HepG2 (cell line): Measurements from ENCODE around the gene NEIL1. TPM values are rescaled to one million over a fixed set of nuclear protein-coding genes. Genes with fewer than 3 reads are reported as not detected.

ENCODE experiments used
- ARID5B ChIP-seq: IDR thresholded peaks from 2 replicates; pipeline ENCODE4 v1.4.0; 2020; ENCODE audit warnings: mild to moderate bottlenecking, missing genetic modification reagents
- DNMT1 ChIP-seq: sonication (generic); formaldehyde crosslinking; IDR thresholded peaks from 2 replicates; pipeline ENCODE4 v1.5.1; 2020; ENCODE audit warnings: mild to moderate bottlenecking, missing genetic modification reagents
- E2F1 ChIP-seq: sonication (generic); formaldehyde crosslinking; IDR thresholded peaks from 2 replicates; pipeline ENCODE4 v1.5.0; 2020; ENCODE audit warnings: missing genetic modification reagents
- HMG20A ChIP-seq: IDR thresholded peaks from 2 replicates; pipeline ENCODE4 v1.6.1; 2016; ENCODE audit warnings: borderline replicate concordance
- HNRNPUL1 ChIP-seq: fragments of 200-400 bp; formaldehyde crosslinking; IDR thresholded peaks from 2 replicates; pipeline ENCODE4 v1.6.1; 2017; ENCODE audit warnings: low read depth, mild to moderate bottlenecking, low read length, moderate library complexity
- IRF9 ChIP-seq: sonication (generic); formaldehyde crosslinking; IDR thresholded peaks from 2 replicates; pipeline ENCODE4 v1.8.0; 2022; ENCODE audit warnings: missing genetic modification reagents, mild to moderate bottlenecking, borderline replicate concordance
- MEIS1 ChIP-seq: sonication (generic); formaldehyde crosslinking; IDR thresholded peaks from 2 replicates; pipeline ENCODE4 v1.9.0; 2021; ENCODE audit warnings: mild to moderate bottlenecking, missing genetic modification reagents, moderate library complexity, borderline replicate concordance
- RXRA ChIP-seq: sonication (generic); formaldehyde crosslinking; IDR thresholded peaks from 2 replicates; pipeline ENCODE4 v1.5.1; 2020; ENCODE audit warnings: missing genetic modification reagents
- SIX4 ChIP-seq: sonication (generic); formaldehyde crosslinking; IDR thresholded peaks from 2 replicates; pipeline ENCODE4 v1.4.0; 2020; ENCODE audit warnings: missing genetic modification reagents
- SOX13 ChIP-seq, 3 experiments: fragments of 450-650 bp in 1 of 3; sonication (generic) in 1 of 3; formaldehyde crosslinking in 1 of 3; IDR thresholded peaks in 2 of 3; conservative IDR thresholded peaks in 1 of 3; 2 replicates each; pipeline versions ENCODE4 v1.5.0 to v1.6.1; 2016 to 2020; ENCODE audit warnings: antibody characterized with exemption in 1 of 3, mild to moderate bottlenecking in 1 of 3, missing compliant biosample characterization in 1 of 3, missing genetic modification reagents in 1 of 3, moderate library complexity in 1 of 3
- SRSF1 ChIP-seq: fragments of 200-400 bp; formaldehyde crosslinking; optimal IDR thresholded peaks from 2 replicates; pipeline ENCODE3; 2017; ENCODE audit warnings: mild to moderate bottlenecking, low read depth, low read length, moderate library complexity
- SUZ12 ChIP-seq: fragments of 150-350 bp; IDR thresholded peaks from 2 replicates; pipeline ENCODE4 v1.6.1; 2014; ENCODE audit warnings: low read depth, low read length
- TBX2 ChIP-seq: sonication (generic); formaldehyde crosslinking; IDR thresholded peaks from 2 replicates; pipeline ENCODE4 v1.5.0; 2020; ENCODE audit warnings: missing genetic modification reagents, mild to moderate bottlenecking, borderline replicate concordance
- ZFP62 ChIP-seq: sonication (generic); formaldehyde crosslinking; IDR thresholded peaks from 2 replicates; pipeline ENCODE4 v1.4.0; 2020; ENCODE audit warnings: missing genetic modification reagents
- ZFP90 ChIP-seq: sonication (generic); formaldehyde crosslinking; IDR thresholded peaks from 2 replicates; pipeline ENCODE4 v1.8.0; 2022; ENCODE audit warnings: missing genetic modification reagents, mild to moderate bottlenecking, inconsistent platforms, borderline replicate concordance
- ZFYVE20 ChIP-seq: sonication (generic); formaldehyde crosslinking; IDR thresholded peaks from 2 replicates; pipeline ENCODE4 v1.8.0; 2023; ENCODE audit warnings: low read depth, mild to moderate bottlenecking, moderate library complexity, missing genetic modification reagents, borderline replicate concordance
- ZNF510 ChIP-seq: sonication (generic); formaldehyde crosslinking; IDR thresholded peaks from 2 replicates; pipeline ENCODE4 v1.4.0; 2020; ENCODE audit warnings: low read depth, mild to moderate bottlenecking, missing genetic modification reagents
- ZNF674 ChIP-seq: sonication (generic); formaldehyde crosslinking; IDR thresholded peaks from 2 replicates; pipeline ENCODE4 v1.5.0; 2020; ENCODE audit warnings: low read depth, mild to moderate bottlenecking, missing genetic modification reagents
- ZNF710 ChIP-seq: sonication (generic); formaldehyde crosslinking; IDR thresholded peaks from 2 replicates; pipeline ENCODE4 v1.5.0; 2020; ENCODE audit warnings: mild to moderate bottlenecking, missing genetic modification reagents, borderline replicate concordance
- ZNF792 ChIP-seq: IDR thresholded peaks from 2 replicates; pipeline ENCODE4 v1.6.1; 2016
- polyA plus RNA-seq, 8 experiments: library from polyadenylated mRNA; depleted of rRNA in 3 of 8; stranded (reverse) in 7 of 8; unstranded in 1 of 8; fragments of >200 nt; fragmentation: Illumina TruSeq in 4 of 8; extraction: Trizol in 4 of 8; gene quantifications; 2 replicates each; pipeline versions ENCODE4 v1.2.1 to v1.2.3, GENCODE V29; 2011 to 2016; ENCODE audit warnings: low read depth in 4 of 8, missing spikeins in 1 of 8, mixed read lengths in 1 of 8; ENCODE audit not compliant: insufficient read depth in 1 of 8
- total RNA-seq, 5 experiments: library from RNA; depleted of rRNA; stranded (reverse); fragments of >200 nt; fragmentation: Illumina TruSeq; extraction: Trizol; gene quantifications; 2 replicates each; pipeline ENCODE4 v1.2.3, GENCODE V29; 2016; ENCODE audit warnings: low read depth in 1 of 5

NEIL1 gene
- total and polyA plus RNA-seq, 2 of the 13 experiments (the other 11 are each of a cell fraction or from before 2014, with no cell fraction given), result 10.4 to 15.5 TPM

- TF ChIP-seq E2F1 (peak; percentile 52; the same call in 1 of the 2 replicates), HMG20A (CRISPR knock-in tag) (no peak; the same call in 1 of the 2 replicates), SRSF1 (peak; percentile 87), ARID5B (CRISPR knock-in tag) (0 out of 2 replicates have a peak, but pooled peaks have one; percentile 9), TBX2 (CRISPR knock-in tag) (peak; percentile 54; the same call in 1 of the 2 replicates), ZNF510 (CRISPR knock-in tag) (no peak), SUZ12 (peak; percentile 13; the same call in 1 of the 2 replicates), ZNF710 (peak; percentile 33; the same call in 1 of the 2 replicates), RXRA (CRISPR knock-in tag) (0 out of 2 replicates have a peak, but pooled peaks have one; percentile 7), DNMT1 (CRISPR knock-in tag) (no peak), HNRNPUL1 (0 out of 2 replicates have a peak, but pooled peaks have one; percentile 30), MEIS1 (no peak; the same call in 1 of the 2 replicates), ZFP90 (CRISPR knock-in tag) (peak; percentile 64; the same call in 1 of the 2 replicates), IRF9 (CRISPR knock-in tag) (no peak), ZNF674 (no peak; the same call in 1 of the 2 replicates), SIX4 (no peak), ZNF792 (CRISPR knock-in tag) (no peak), ZFP62 (CRISPR knock-in tag) (no peak), SOX13 (IDR thresholded peaks at IDR 0.05) (no peak), SOX13 (CRISPR knock-in tag; conservative IDR thresholded peaks at IDR 0.05 in 1 of 2, IDR thresholded peaks at IDR 0.05 in 1 of 2) (no peak), ZFYVE20 (CRISPR knock-in tag) (no peak)
These were observed 589 bp downstream of the NEIL1 start (continued) for GRCh38 chr15:75347222-75348033.
